ENCODE data around the gene WEE1. TPM values are rescaled to one million over a fixed set of nuclear protein-coding genes. Genes with fewer than 3 reads are reported as not detected.
"Not testable (repeated sequence)": the region's sequence is repeated elsewhere in the genome, so short reads cannot be mapped to it uniquely, and the experiment has no call there.

The WEE1 gene
- polyA plus RNA-seq, 1 experiment = 31.7 TPM

GRCh38 chr11:9533736-9534473, 39.6 kb upstream of the WEE1 start:
- Histone ChIP-seq H3K36me3 (ENCODE audit: control insufficient read depth, insufficient read depth, low read length) (no peaks in the 10 kb centered on the region), H3K27me3 (ENCODE audit: control insufficient read depth, insufficient read depth, low read length) (no peaks in the 10 kb centered on the region), H3K4me3 (ENCODE audit: low read depth, low read length) (no peak overlapping the region)
- no peak for DNase-seq (ENCODE audit: low read depth)
- ChIA-PET POLR2A (interaction anchor here (0.8 kb wide), 1 partner anchor 73 kb away, joined by 3 read pairs; the partner anchor contains the start of gene ZNF143), CTCF (interaction anchor here (1.0 to 2.5 kb wide), 4 partner anchors 32 to 67 kb away, joined by 3 to 14 read pairs (median 4); no protein-coding TSS in a partner anchor)
- TF ChIP-seq, protein P1, sequence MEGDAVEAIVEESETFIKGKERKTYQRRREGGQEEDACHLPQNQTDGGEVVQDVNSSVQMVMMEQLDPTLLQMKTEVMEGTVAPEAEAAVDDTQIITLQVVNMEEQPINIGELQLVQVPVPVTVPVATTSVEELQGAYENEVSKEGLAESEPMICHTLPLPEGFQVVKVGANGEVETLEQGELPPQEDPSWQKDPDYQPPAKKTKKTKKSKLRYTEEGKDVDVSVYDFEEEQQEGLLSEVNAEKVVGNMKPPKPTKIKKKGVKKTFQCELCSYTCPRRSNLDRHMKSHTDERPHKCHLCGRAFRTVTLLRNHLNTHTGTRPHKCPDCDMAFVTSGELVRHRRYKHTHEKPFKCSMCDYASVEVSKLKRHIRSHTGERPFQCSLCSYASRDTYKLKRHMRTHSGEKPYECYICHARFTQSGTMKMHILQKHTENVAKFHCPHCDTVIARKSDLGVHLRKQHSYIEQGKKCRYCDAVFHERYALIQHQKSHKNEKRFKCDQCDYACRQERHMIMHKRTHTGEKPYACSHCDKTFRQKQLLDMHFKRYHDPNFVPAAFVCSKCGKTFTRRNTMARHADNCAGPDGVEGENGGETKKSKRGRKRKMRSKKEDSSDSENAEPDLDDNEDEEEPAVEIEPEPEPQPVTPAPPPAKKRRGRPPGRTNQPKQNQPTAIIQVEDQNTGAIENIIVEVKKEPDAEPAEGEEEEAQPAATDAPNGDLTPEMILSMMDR (IDR thresholded peaks at IDR 0.05; ENCODE audit: insufficient read depth, low read depth, low read length) = no peak

GRCh38 chr11:9535189-9535781, 38.2 kb upstream of the WEE1 start:
- ChIA-PET POLR2A (interaction anchor here (0.6 kb wide), 1 partner anchor 56 kb away, joined by 9 read pairs; no protein-coding TSS in a partner anchor), CTCF (interaction anchor here (0.6 to 2.5 kb wide), 25 partner anchors 10 to 218 kb away, joined by 3 to 14 read pairs (median 4); no protein-coding TSS in a partner anchor)
- H3K4me3 ChIP-seq (ENCODE audit: low read depth, low read length) = no peak overlapping the region
- no peaks in the 10 kb centered on the region for H3K27me3 ChIP-seq (ENCODE audit: control insufficient read depth, insufficient read depth, low read length)
- H3K36me3 ChIP-seq (ENCODE audit: control insufficient read depth, insufficient read depth, low read length) = no peaks in the 10 kb centered on the region
- peak; percentile 38 for DNase-seq (ENCODE audit: low read depth)
- TF ChIP-seq, protein P1 (IDR thresholded peaks at IDR 0.05; ENCODE audit: insufficient read depth, low read depth, low read length) = peak; percentile 80

GRCh38 chr11:9538548-9538947, 34.9 kb upstream of the WEE1 start:
- ChIA-PET CTCF (interaction anchor here (0.6 to 1.5 kb wide), 3 partner anchors 12 to 32 kb away, joined by 3 to 6 read pairs (median 4); no protein-coding TSS in a partner anchor), POLR2A (no interaction called here)
- TF ChIP-seq, protein P1 (IDR thresholded peaks at IDR 0.05; ENCODE audit: insufficient read depth, low read depth, low read length) = no peak
- H3K4me3 ChIP-seq (ENCODE audit: low read depth, low read length) = no peak overlapping the region
- no peaks in the 10 kb centered on the region for H3K36me3 ChIP-seq (ENCODE audit: control insufficient read depth, insufficient read depth, low read length)
- DNase-seq (ENCODE audit: low read depth) = no peak
- H3K27me3 ChIP-seq (ENCODE audit: control insufficient read depth, insufficient read depth, low read length) = no peaks in the 10 kb centered on the region

GRCh38 chr11:9549216-9549615, 24.3 kb upstream of the WEE1 start:
- DNase-seq (ENCODE audit: low read depth); H3K27me3 ChIP-seq (ENCODE audit: control insufficient read depth, insufficient read depth, low read length); H3K4me3 ChIP-seq (ENCODE audit: low read depth, low read length); POLR2A ChIA-PET; H3K36me3 ChIP-seq (ENCODE audit: control insufficient read depth, insufficient read depth, low read length): not testable (repeated sequence)
- CTCF ChIA-PET = interaction anchor here (1.6 to 2.0 kb wide), 2 partner anchors 12 to 14 kb away, joined by 4 to 9 read pairs; no protein-coding TSS in a partner anchor

DNA sequence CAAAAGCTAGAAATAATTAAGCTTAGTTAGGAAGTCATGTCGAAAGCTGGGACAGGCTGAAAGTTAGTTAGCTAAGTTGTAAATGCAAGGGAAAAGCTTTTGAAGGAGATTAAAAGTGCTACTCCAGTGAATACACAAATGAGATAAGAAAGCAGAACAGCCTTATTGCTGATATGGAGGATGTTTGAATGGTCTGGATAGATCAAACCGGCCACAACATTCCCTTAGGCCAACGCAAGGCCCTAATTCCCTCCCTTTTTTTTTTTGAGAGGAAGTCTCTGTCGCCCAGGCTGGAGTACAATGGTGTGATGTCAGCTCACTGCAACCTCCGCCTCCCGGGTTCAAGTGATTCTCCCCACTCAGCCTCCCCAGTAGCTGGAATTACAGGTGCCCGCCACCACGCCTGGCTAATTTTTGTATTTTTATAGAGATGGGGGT, 23.3 kb upstream of the WEE1 start:
- ChIA-PET POLR2A (no interaction called here), CTCF (interaction anchor here (0.6 to 1.6 kb wide), 3 partner anchors 11 to 142 kb away, joined by 3 to 5 read pairs (median 4); no protein-coding TSS in a partner anchor)
- H3K27me3 ChIP-seq (ENCODE audit: control insufficient read depth, insufficient read depth, low read length) = no peaks in the 10 kb centered on the region
- DNase-seq (ENCODE audit: low read depth) = no peak
- TF ChIP-seq, protein P1 (IDR thresholded peaks at IDR 0.05; ENCODE audit: insufficient read depth, low read depth, low read length) = no peak
- H3K4me3 ChIP-seq (ENCODE audit: low read depth, low read length) = no peak overlapping the region
- H3K36me3 ChIP-seq (ENCODE audit: control insufficient read depth, insufficient read depth, low read length) = no peaks in the 10 kb centered on the region
